Activated CD4-positive, alpha-beta memory T cell treated with anti-CD3 and anti-CD28 coated beads, Interleukin-2, amount 10 ng/mL, durations not matched to agents 7 days and 5 days (primary cell): ENCODE data around the gene DCAF15. TPM values are rescaled to one million over a fixed set of nuclear protein-coding genes. Genes with fewer than 3 reads are reported as not detected.

ENCODE experiments used
- CTCF ChIA-PET: fragments of 350-600 bp; sonication (Branson Sonifier 250); formaldehyde crosslinking; loops from one replicate; lab custom pipeline; 2021; ENCODE audit warnings: antibody characterized with exemption, inconsistent platforms; lab: Charles Lee
- POLR2A ChIA-PET: fragments of 350-600 bp; sonication (Branson Sonifier 250); formaldehyde crosslinking; loops from one replicate; lab custom pipeline; 2021; ENCODE audit warnings: antibody characterized with exemption; lab: Charles Lee
- DNase-seq: peaks from one replicate; pipeline ENCODE4 v3.0.0-alpha.2; 2020
- H3K27ac Mint-ChIP-seq: one replicate; pipeline ENCODE4 v1.8.0; 2021; ENCODE audit warnings: mild to moderate bottlenecking, mixed read lengths
- H3K27me3 Mint-ChIP-seq: one replicate; pipeline ENCODE4 v1.8.0; 2021; ENCODE audit warnings: mixed read lengths
- H3K36me3 Mint-ChIP-seq: one replicate; pipeline ENCODE4 v1.8.0; 2021; ENCODE audit warnings: low read depth, mixed read lengths
- H3K4me1 Mint-ChIP-seq: one replicate; pipeline ENCODE4 v1.8.0; 2021; ENCODE audit warnings: mixed read lengths
- H3K4me3 Mint-ChIP-seq: one replicate; pipeline ENCODE4 v1.8.0; 2021; ENCODE audit warnings: mild to moderate bottlenecking, mixed read lengths
- H3K9me3 Mint-ChIP-seq: one replicate; pipeline ENCODE4 v1.8.0; 2021; ENCODE audit warnings: mixed read lengths
- total RNA-seq, 2 experiments: library from RNA; stranded (reverse); gene quantifications; one replicate each; pipeline ENCODE4 v1.2.3, GENCODE V29; 2021

The DCAF15 gene
- total RNA-seq, result 10 to 100 TPM; 76.2 to 78.4 TPM

GRCh38 chr19:13952154-13952930 lies at the start of gene DCAF15:
Gene DCAF15 (plus strand): TSS chr19:13952509. CDS start chr19:13952513, 4 bp downstream.
- peak within 1 kb of the TSS; percentile 95 for H3K4me3 Mint-ChIP-seq
- POLR2A ChIA-PET, result interaction anchor here (0.8 to 4.5 kb wide), 16 partner anchors 8 to 205 kb away, joined by 3 to 58 read pairs (median 4); partner anchors contain the start of genes IL27RA and RFX1
- peak within 1 kb of the TSS; percentile 85 for H3K27ac Mint-ChIP-seq
- CTCF ChIA-PET, result interaction anchor here (0.6 to 2.8 kb wide), 13 partner anchors 18 to 579 kb away, joined by 3 to 11 read pairs (median 3); partner anchors contain the start of genes ASF1B, IL27RA, MISP3 and RFX1
- H3K4me1 Mint-ChIP-seq, result peaks cover 19% of the 10 kb centered on the region
- H3K27me3 Mint-ChIP-seq, result no peaks in the 10 kb centered on the region
- DNase-seq, result peak; percentile 99
- peaks cover 24% of the 10 kb centered on the region for H3K36me3 Mint-ChIP-seq
- no peaks in the 10 kb centered on the region for H3K9me3 Mint-ChIP-seq

DNA sequence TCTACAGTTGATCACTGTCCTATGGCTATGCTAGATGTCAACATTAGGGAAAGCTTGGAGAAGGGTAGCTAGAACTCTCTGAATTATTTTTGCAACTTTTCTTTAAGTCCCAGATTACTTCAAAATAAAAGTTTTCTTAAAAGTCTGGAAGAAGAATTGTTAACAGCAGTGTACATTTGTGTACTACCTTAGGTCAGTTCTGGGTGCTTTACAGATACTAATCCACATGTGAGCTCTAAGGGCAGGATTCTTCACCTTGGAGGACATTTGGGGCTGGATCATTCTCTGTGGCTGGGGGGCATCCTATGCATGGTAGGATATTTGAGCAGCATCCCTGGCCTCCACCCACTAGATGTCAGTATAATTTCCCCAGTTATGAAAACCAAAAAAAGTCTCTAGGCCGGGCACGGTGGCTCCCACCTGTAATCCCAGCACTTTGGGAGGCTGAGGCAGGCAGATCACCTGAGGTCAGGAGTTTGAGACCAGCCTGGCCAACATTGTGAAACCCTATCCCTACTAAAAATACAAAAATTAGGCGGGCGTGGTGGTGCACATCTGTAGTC lies 49.2 kb upstream of the DCAF15 start:
- ChIA-PET POLR2A (interaction anchor here (1.0 to 1.6 kb wide), 3 partner anchors 18 to 50 kb away, joined by 3 read pairs; no protein-coding TSS in a partner anchor), CTCF (interaction anchor here (0.7 to 2.6 kb wide), 11 partner anchors 8 to 209 kb away, joined by 3 to 12 read pairs (median 4); partner anchors contain the start of genes DCAF15, IL27RA and MISP3)
- Mint-ChIP-seq H3K4me3 (no peak overlapping the region), H3K4me1 (peaks cover 27% of the 10 kb centered on the region), H3K36me3 (no peaks in the 10 kb centered on the region), H3K27me3 (no peaks in the 10 kb centered on the region), H3K27ac (peak overlapping the region; percentile 16), H3K9me3 (peaks cover 3% of the 10 kb centered on the region)
- DNase-seq, result peak; percentile 51

DNA sequence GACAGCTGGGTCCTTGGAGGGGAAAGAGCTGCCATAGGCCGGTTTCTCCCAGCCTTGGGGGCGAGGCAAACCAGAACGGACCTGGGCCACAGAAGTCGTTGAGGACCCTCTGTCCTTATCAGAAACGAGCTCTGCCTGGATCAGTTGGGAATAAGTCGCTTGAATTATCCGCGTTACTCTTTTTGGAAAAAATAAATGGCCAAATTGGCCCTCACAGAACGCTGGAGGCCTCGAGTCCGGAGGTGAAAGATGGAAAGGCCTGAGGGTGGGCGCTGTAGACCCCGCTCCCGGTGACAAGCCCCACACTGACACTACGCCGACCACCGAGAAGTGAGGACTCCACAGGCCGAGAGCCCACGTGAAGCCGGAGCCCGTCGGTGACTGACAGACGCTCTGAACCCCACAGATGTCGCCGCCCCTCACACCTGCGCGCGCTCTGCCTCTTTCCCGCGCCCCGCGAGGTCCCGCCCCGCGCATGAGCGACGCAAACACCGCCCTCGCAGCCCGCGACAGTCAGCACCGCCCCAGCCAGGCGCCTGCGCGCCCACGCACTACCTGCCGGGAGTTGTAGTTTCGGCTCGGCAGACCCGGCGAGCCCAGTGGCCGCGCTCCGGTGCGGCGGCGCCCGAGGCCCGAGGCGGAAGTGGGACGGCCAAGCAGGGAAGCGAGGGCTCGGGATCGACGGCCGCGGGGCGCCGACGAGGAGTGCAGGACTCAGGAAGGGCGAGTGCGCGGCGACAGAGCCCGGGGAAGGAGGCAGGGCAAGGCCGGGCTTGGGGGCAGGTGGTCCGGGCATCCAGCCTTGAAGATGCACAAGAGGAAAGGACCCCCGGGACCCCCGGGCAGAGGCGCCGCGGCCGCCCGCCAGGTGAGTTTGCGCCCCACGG lies 46.4 kb upstream of the DCAF15 start, which contains the start of the genes BRME1 and CC2D1A:
Gene BRME1, minus strand, starts transcription at position 484 of the 887 bp plus-strand sequence. CDS start 1,225 bp downstream, outside the sequence.
Gene CC2D1A, plus strand, starts transcription at position 568 of the 887 bp plus-strand sequence. Its CDS starts 241 bp downstream, at position 809.
- H3K9me3 Mint-ChIP-seq, result peaks cover 3% of the 10 kb centered on the region
- peak within 1 kb of the TSS; percentile 69 for H3K27ac Mint-ChIP-seq
- CTCF ChIA-PET, result interaction anchor here (0.7 to 1.1 kb wide), 3 partner anchors 143 to 172 kb away, joined by 3 to 5 read pairs (median 3); partner anchors contain the start of gene MISP3
- peaks cover 29% of the 10 kb centered on the region for H3K4me1 Mint-ChIP-seq
- H3K36me3 Mint-ChIP-seq, result peaks cover 10% of the 10 kb centered on the region
- DNase-seq, result peak; percentile 95
- POLR2A ChIA-PET, result interaction anchor here (1.0 to 2.7 kb wide), 4 partner anchors 25 to 231 kb away, joined by 3 to 12 read pairs (median 4); partner anchors contain the start of genes IL27RA and RFX1
- no peaks in the 10 kb centered on the region for H3K27me3 Mint-ChIP-seq
- peak within 1 kb of the TSS; percentile 80 for H3K4me3 Mint-ChIP-seq

- H3K36me3 Mint-ChIP-seq, result peaks cover 14% of the 10 kb centered on the region
- no peak overlapping the region for H3K27ac Mint-ChIP-seq
- peak overlapping the region; percentile 80 for H3K4me3 Mint-ChIP-seq
- ChIA-PET POLR2A (interaction anchor here (0.7 to 2.7 kb wide), 7 partner anchors 12 to 230 kb away, joined by 3 to 12 read pairs (median 3); partner anchors contain the start of genes IL27RA and RFX1), CTCF (interaction anchor here (0.7 to 1.0 kb wide), 3 partner anchors 24 to 167 kb away, joined by 3 to 4 read pairs (median 4); no protein-coding TSS in a partner anchor)
- peaks cover 29% of the 10 kb centered on the region for H3K4me1 Mint-ChIP-seq
- peak; percentile 42 for DNase-seq
- no peaks in the 10 kb centered on the region for H3K27me3 Mint-ChIP-seq
- peaks cover 3% of the 10 kb centered on the region for H3K9me3 Mint-ChIP-seq
Observed at GRCh38 chr19:13906521-13906904, 45.8 kb upstream of the DCAF15 start.

DNA sequence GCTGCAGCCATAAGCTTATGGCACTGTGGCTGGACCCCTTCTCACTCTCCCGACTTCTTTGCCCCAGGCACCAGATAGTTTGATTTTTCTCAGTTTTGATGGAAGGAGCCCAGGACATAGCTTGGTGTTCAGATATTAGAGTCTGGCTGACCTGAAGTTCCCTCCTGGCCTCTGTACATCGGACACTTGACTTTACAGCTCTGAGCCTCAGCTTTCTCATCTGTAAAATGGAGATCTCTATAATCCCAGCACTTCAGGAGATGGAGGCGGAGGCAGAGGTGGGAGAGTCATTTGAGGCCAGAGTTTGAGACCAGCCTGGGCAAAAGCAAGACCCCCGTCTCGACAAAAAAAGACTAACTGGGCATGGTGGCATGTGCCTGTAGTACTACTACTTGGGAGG lies 45.4 kb upstream of the DCAF15 start:
- ChIA-PET CTCF (interaction anchor here (0.6 to 1.0 kb wide), 4 partner anchors 24 to 225 kb away, joined by 3 to 4 read pairs (median 4); no protein-coding TSS in a partner anchor), POLR2A (interaction anchor here (0.7 to 2.7 kb wide), 7 partner anchors 11 to 230 kb away, joined by 3 to 12 read pairs (median 3); partner anchors contain the start of genes IL27RA and RFX1)
- no peak overlapping the region for H3K27ac Mint-ChIP-seq
- peaks cover 3% of the 10 kb centered on the region for H3K9me3 Mint-ChIP-seq
- H3K4me3 Mint-ChIP-seq, result peak overlapping the region; percentile 80
- peaks cover 15% of the 10 kb centered on the region for H3K36me3 Mint-ChIP-seq
- peaks cover 29% of the 10 kb centered on the region for H3K4me1 Mint-ChIP-seq
- no peaks in the 10 kb centered on the region for H3K27me3 Mint-ChIP-seq
- no peak for DNase-seq

- ChIA-PET POLR2A (no interaction called here), CTCF (interaction anchor here (0.7 kb wide), 1 partner anchor 862 kb away, joined by 4 read pairs; no protein-coding TSS in a partner anchor)
- Mint-ChIP-seq H3K4me1 (peaks cover 22% of the 10 kb centered on the region), H3K9me3 (peaks cover 3% of the 10 kb centered on the region), H3K36me3 (peaks cover 26% of the 10 kb centered on the region), H3K27me3 (no peaks in the 10 kb centered on the region), H3K27ac (no peak overlapping the region), H3K4me3 (no peak overlapping the region)
- no peak for DNase-seq
Observed at GRCh38 chr19:13908674-13909073, 43.6 kb upstream of the DCAF15 start.

GRCh38 chr19:13909430-13909829 lies 42.9 kb upstream of the DCAF15 start:
- H3K4me3 Mint-ChIP-seq, result no peak overlapping the region
- ChIA-PET POLR2A (no interaction called here), CTCF (interaction anchor here (0.7 kb wide), 1 partner anchor 863 kb away, joined by 4 read pairs; no protein-coding TSS in a partner anchor)
- no peaks in the 10 kb centered on the region for H3K27me3 Mint-ChIP-seq
- H3K36me3 Mint-ChIP-seq, result peaks cover 26% of the 10 kb centered on the region
- no peak overlapping the region for H3K27ac Mint-ChIP-seq
- H3K9me3 Mint-ChIP-seq, result peaks cover 3% of the 10 kb centered on the region
- no peak for DNase-seq
- peaks cover 22% of the 10 kb centered on the region for H3K4me1 Mint-ChIP-seq

GRCh38 chr19:13913352-13913751 lies 39.0 kb upstream of the DCAF15 start:
- Mint-ChIP-seq H3K27me3 (no peaks in the 10 kb centered on the region), H3K36me3 (peaks cover 29% of the 10 kb centered on the region), H3K27ac (no peak overlapping the region), H3K4me3 (no peak overlapping the region), H3K9me3 (no peaks in the 10 kb centered on the region), H3K4me1 (peaks cover 2% of the 10 kb centered on the region)
- ChIA-PET CTCF (no interaction called here), POLR2A (no interaction called here)
- no peak for DNase-seq

GRCh38 chr19:13914777-13915176 lies 37.5 kb upstream of the DCAF15 start:
- H3K36me3 Mint-ChIP-seq, result peaks cover 32% of the 10 kb centered on the region
- H3K27me3 Mint-ChIP-seq, result no peaks in the 10 kb centered on the region
- POLR2A ChIA-PET, result no interaction called here
- H3K9me3 Mint-ChIP-seq, result no peaks in the 10 kb centered on the region
- H3K4me1 Mint-ChIP-seq, result peaks cover under 1% of the 10 kb centered on the region
- H3K27ac Mint-ChIP-seq, result no peak overlapping the region
- H3K4me3 Mint-ChIP-seq, result no peak overlapping the region
- DNase-seq, result no peak
- CTCF ChIA-PET, result no interaction called here

- Mint-ChIP-seq H3K27me3 (no peaks in the 10 kb centered on the region), H3K9me3 (peaks cover 4% of the 10 kb centered on the region), H3K27ac (no peak overlapping the region), H3K4me3 (no peak overlapping the region), H3K36me3 (peaks cover 43% of the 10 kb centered on the region), H3K4me1 (no peaks in the 10 kb centered on the region)
- no peak for DNase-seq
- ChIA-PET CTCF (no interaction called here), POLR2A (interaction anchor here (0.7 to 1.6 kb wide), 2 partner anchors 11 to 114 kb away, joined by 3 to 4 read pairs; partner anchors contain the start of gene IL27RA)
Observed at GRCh38 chr19:13917888-13918406, 34.4 kb upstream of the DCAF15 start.

GRCh38 chr19:13918726-13919411 lies 33.4 kb upstream of the DCAF15 start:
- POLR2A ChIA-PET, result interaction anchor here (0.7 kb wide), 1 partner anchor 12 kb away, joined by 3 read pairs; no protein-coding TSS in a partner anchor
- H3K4me1 Mint-ChIP-seq, result no peaks in the 10 kb centered on the region
- no peak overlapping the region for H3K4me3 Mint-ChIP-seq
- H3K36me3 Mint-ChIP-seq, result peaks cover 43% of the 10 kb centered on the region
- no peak overlapping the region for H3K27ac Mint-ChIP-seq
- CTCF ChIA-PET, result interaction anchor here (0.6 kb wide), 1 partner anchor 204 kb away, joined by 4 read pairs; no protein-coding TSS in a partner anchor
- no peak for DNase-seq
- H3K27me3 Mint-ChIP-seq, result no peaks in the 10 kb centered on the region
- peaks cover 4% of the 10 kb centered on the region for H3K9me3 Mint-ChIP-seq
